GM10248 (cell line): Measurements from ENCODE around the gene CARS2.
"Not testable (repeated sequence)": the region's sequence is repeated elsewhere in the genome, so short reads cannot be mapped to it uniquely, and the experiment has no call there.

Experiments
- CTCF ChIA-PET: fragments of 300-600 bp; sonication (Branson Sonifier 250); formaldehyde crosslinking; extraction: SDS; loops from one replicate; lab custom pipeline; 2021; ENCODE audit warnings: antibody characterized with exemption; lab: Yijun Ruan, JAX
- POLR2A ChIA-PET: fragments of 350-650 bp; sonication (Branson Sonifier 250); formaldehyde crosslinking; extraction: SDS; loops from one replicate; lab custom pipeline; 2020; ENCODE audit warnings: antibody characterized with exemption; lab: Yijun Ruan, JAX
- DNase-seq: peaks from one replicate; pipeline ENCODE4 v3.0.0; 2012; ENCODE audit errors: extremely low spot score
- CTCF ChIP-seq: IDR thresholded peaks from 2 replicates; pipeline ENCODE4 v1.5.1; 2012; ENCODE audit warnings: mild to moderate bottlenecking, low read depth; ENCODE audit errors: extremely low read depth, missing control alignments, control extremely low read depth

CARS2 gene

GRCh38 chr13:110712081-110712848 is 6.3 kb upstream of the CARS2 start:
- DNase-seq, result peak; percentile 92
- ChIA-PET CTCF (interaction anchor here (0.6 to 1.3 kb wide), 6 partner anchors 14 to 356 kb away, joined by 3 read pairs; no protein-coding TSS in a partner anchor), POLR2A (interaction anchor here (0.6 to 1.4 kb wide), 12 partner anchors 9 to 695 kb away, joined by 3 to 11 read pairs (median 3); partner anchors contain the start of gene NAXD)
- no peak for TF ChIP-seq CTCF

GRCh38 chr13:110706570-110707372 is 855 bp upstream of the CARS2 start:
- CTCF ChIA-PET, result interaction anchor here (1.0 kb wide), 1 partner anchor 23 kb away, joined by 3 read pairs; no protein-coding TSS in a partner anchor
- TF ChIP-seq CTCF, result no peak
- POLR2A ChIA-PET, result interaction anchor here (2.3 kb wide), 1 partner anchor 8 kb away, joined by 25 read pairs; no protein-coding TSS in a partner anchor
- no peak for DNase-seq

GRCh38 chr13:110705356-110705825 is 525 bp downstream of the CARS2 start:
- no peak for DNase-seq
- no peak for TF ChIP-seq CTCF
- ChIA-PET POLR2A (interaction anchor here (2.3 kb wide), 1 partner anchor 10 kb away, joined by 25 read pairs; no protein-coding TSS in a partner anchor), CTCF (interaction anchor here (0.7 kb wide), 1 partner anchor 112 kb away, joined by 3 read pairs; no protein-coding TSS in a partner anchor)

GRCh38 chr13:110702591-110703526 is 3.1 kb downstream of the CARS2 start:
- no peak for TF ChIP-seq CTCF
- CTCF ChIA-PET, result interaction anchor here (1.2 to 1.6 kb wide), 3 partner anchors 19 to 26 kb away, joined by 3 read pairs; no protein-coding TSS in a partner anchor
- DNase-seq, result no peak

GRCh38 chr13:110702089-110702488 is 3.8 kb downstream of the CARS2 start:
- ChIA-PET CTCF (interaction anchor here (1.2 to 1.6 kb wide), 4 partner anchors 10 to 26 kb away, joined by 3 to 4 read pairs (median 3); no protein-coding TSS in a partner anchor), POLR2A (interaction anchor here (0.7 kb wide), 1 partner anchor 11 kb away, joined by 3 read pairs; no protein-coding TSS in a partner anchor)
- TF ChIP-seq CTCF, result no peak
- DNase-seq, result no peak

More at GRCh38 chr13:110702591-110703526, 3.1 kb downstream of the CARS2 start:
- POLR2A ChIA-PET, result interaction anchor here (0.7 kb wide), 2 partner anchors 9 to 10 kb away, joined by 3 read pairs; no protein-coding TSS in a partner anchor

GRCh38 chr13:110701061-110701460 is 4.9 kb downstream of the CARS2 start:
- CTCF ChIA-PET, result interaction anchor here (1.2 to 1.6 kb wide), 3 partner anchors 9 to 17 kb away, joined by 3 to 4 read pairs (median 3); no protein-coding TSS in a partner anchor
- DNase-seq, POLR2A ChIA-PET: not testable (repeated sequence)
